Lower leg skin (tissue), 4 donors: ENCODE data around the gene PLEKHG2. TPM values are rescaled to one million over a fixed set of nuclear protein-coding genes. Genes with fewer than 3 reads are reported as not detected.

ENCODE experiments used
- DNase-seq, 2 donors: peaks; one replicate each; pipeline ENCODE4 v3.0.0-alpha.2; 2019; ENCODE audit warnings: low spot score in 2 of 2
- H3K4me3 ChIP-seq: fragments of 200-600 bp; sonication (generic); 2 replicates; pipeline ENCODE4 v1.5.1; 2017; ENCODE audit warnings: mild to moderate bottlenecking, low read depth; ENCODE audit not compliant: poor library complexity, severe bottlenecking
- POLR2A ChIP-seq, 2 donors: fragments of 450-650 bp; IDR thresholded peaks; one replicate each; pipeline ENCODE4 v1.6.1; 2016 to 2017; ENCODE audit warnings: antibody characterized with exemption in 2 of 2, mild to moderate bottlenecking in 1 of 2, moderate library complexity in 1 of 2
- WGBS, 2 donors: methylation state at CpG; one replicate each; pipeline ENCODE4 v1.1.5; 2018; 5-methylcytosine and 5-hydroxymethylcytosine counted together
- intact Hi-C: fragments of 100-400 bp; cut with DNase I; formaldehyde crosslinking; loops from one replicate; pipeline ENCODE4 v1.15.0; 2023; ENCODE audit warnings: low total_unique reads
- total RNA-seq, 4 donors: library from RNA; depleted of rRNA; stranded (reverse); fragments of >200 nt; gene quantifications; one replicate each; pipeline ENCODE4 v1.1.0, GENCODE V29; 2016
- TF ChIP-seq, protein P1 (sequence below), 3 donors: fragments of 450-650 bp; IDR thresholded peaks; one replicate each; pipeline ENCODE4 v1.5.1; 2016; ENCODE audit warnings: antibody characterized with exemption in 3 of 3, mild to moderate bottlenecking in 3 of 3, moderate library complexity in 2 of 3

Gene PLEKHG2
- total RNA-seq, 4 donors from 2014 or later, result 3.0 to 6.4 (median 4.3) TPM

DNA sequence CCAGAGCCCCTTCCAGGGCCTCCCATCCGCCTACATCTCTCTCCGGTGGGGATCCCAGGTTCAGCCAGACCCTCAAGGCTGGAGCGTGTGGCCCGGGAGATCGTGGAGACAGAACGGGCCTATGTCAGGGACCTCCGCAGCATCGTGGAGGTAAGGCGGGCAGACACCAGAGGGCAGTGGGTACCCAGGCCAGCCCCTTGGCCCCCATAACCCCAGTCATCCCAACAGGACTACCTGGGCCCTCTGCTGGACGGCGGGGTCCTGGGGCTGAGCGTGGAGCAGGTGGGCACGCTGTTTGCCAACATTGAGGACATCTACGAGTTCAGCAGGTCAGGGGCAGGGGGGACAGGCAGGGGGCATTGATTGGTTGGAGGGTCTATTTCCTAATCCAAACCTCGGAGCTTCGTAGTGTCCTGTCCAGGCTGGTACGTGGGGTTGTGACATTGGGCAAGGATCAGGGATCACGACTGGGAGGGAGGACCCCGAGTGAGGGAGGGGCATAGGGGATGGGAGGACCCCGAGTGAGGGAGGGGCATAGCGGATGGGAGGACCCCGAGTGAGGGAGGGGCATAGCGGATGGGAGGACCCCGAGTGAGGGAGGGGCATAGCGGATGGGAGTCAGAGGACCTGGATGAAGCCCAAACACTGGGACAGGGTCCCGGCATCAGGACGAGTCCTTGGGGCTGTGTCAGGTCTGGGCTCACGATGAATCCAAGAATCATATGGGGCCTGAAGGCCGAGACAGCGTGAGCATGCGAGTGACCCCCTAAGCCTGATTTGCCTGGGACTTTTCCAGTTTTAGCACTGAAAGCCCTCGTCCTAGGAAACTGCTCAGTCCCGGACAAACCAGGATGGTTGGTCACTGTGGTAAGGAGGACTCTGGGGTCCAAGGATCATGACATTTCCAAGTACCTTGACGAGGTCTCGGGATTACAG, 2.9 kb downstream of the PLEKHG2 start:
- WGBS, 2 donors, result 70 to 73% methylated on average over 29 to 35 of the region's 35 CpGs
- no peak for DNase-seq
- intact Hi-C loops, result no loop called here
- H3K4me3 ChIP-seq, result no peak overlapping the region
- TF ChIP-seq, protein P1, sequence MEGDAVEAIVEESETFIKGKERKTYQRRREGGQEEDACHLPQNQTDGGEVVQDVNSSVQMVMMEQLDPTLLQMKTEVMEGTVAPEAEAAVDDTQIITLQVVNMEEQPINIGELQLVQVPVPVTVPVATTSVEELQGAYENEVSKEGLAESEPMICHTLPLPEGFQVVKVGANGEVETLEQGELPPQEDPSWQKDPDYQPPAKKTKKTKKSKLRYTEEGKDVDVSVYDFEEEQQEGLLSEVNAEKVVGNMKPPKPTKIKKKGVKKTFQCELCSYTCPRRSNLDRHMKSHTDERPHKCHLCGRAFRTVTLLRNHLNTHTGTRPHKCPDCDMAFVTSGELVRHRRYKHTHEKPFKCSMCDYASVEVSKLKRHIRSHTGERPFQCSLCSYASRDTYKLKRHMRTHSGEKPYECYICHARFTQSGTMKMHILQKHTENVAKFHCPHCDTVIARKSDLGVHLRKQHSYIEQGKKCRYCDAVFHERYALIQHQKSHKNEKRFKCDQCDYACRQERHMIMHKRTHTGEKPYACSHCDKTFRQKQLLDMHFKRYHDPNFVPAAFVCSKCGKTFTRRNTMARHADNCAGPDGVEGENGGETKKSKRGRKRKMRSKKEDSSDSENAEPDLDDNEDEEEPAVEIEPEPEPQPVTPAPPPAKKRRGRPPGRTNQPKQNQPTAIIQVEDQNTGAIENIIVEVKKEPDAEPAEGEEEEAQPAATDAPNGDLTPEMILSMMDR (IDR thresholded peaks at IDR 0.05), result no peak
- TF ChIP-seq POLR2A (IDR thresholded peaks at IDR 0.05), result no peak

DNA sequence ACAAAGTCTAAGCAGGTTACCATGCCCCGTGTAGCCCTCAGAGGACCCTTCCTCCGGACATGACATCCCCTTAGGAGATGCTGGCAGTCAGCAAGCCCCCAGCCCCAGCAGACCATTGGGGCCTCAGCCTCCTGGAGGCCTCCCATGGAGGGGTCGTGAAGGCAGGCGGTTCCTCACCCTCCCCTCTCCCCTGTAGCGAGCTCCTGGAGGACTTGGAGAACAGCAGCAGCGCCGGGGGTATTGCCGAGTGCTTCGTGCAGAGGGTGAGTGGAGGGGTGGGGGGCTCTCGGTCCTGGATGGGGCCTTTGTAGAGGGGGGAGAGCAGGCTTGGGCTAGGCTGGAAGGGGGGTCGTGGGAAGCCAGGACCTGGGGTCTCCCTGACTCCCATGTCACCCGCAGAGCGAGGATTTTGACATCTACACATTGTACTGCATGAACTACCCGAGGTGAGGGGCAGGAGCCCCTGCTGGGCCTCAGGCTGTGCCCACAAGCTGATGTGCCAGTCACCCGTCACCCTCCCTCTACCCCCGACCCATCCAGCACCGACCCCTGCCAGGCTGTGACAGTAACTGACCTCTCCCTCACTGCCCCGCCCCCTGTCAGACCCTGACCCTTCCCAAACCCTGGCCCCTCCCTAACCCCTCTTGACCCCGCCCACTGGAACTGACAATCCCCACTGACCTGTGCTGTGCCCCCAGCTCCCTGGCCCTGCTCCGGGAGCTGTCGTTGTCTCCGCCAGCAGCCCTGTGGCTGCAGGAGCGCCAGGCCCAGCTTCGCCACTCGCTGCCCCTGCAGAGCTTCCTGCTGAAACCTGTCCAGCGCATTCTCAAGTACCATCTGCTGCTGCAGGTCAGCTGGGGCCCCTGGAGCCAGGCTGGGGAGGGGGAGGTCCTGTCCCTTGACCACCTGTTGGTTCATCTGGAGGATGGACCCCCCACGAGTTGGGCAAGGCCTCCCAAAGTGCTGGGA, 4.0 kb downstream of the PLEKHG2 start:
- TF ChIP-seq, protein P1 (IDR thresholded peaks at IDR 0.05), result no peak
- no peak for TF ChIP-seq POLR2A (IDR thresholded peaks at IDR 0.05)
- H3K4me3 ChIP-seq, result no peak overlapping the region
- intact Hi-C loops, result no loop called here
- no peak for DNase-seq
- WGBS, 2 donors, result 82 to 85% methylated on average over 27 of the region's 27 CpGs

DNA sequence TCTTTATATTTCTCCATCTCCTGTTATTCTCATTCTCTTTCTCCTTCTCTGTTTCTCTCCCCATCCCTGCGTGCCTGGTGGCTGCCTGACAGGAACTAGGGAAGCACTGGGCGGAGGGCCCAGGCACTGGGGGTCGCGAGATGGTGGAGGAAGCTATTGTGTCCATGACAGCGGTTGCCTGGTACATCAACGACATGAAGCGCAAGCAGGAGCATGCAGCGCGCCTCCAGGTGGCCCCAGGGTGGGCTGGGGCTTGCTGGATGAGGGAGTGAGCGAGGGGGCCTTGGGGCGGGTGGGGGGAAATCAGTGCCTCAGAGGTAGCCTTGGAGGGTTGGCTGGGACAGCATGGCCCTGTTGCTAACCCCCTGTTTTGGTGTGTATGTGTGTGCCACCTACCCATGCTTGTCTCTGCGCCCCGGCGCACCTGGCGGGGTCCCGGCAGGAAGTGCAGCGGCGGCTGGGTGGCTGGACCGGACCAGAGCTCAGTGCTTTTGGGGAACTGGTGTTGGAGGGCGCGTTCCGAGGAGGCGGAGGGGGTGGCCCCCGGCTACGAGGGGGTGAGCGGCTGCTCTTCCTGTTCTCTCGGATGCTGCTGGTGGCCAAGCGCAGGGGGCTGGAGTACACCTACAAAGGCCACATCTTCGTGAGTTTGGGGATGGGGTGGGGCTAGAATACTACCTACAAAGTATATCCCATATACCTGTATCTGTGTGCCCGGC, 5.2 kb downstream of the PLEKHG2 start:
- TF ChIP-seq, protein P1 (IDR thresholded peaks at IDR 0.05), result no peak
- no peak for TF ChIP-seq POLR2A (IDR thresholded peaks at IDR 0.05)
- WGBS, 2 donors, result 87 to 90% methylated on average over 29 to 30 of the region's 30 CpGs
- no peak for DNase-seq
- no peak overlapping the region for H3K4me3 ChIP-seq
- intact Hi-C loops, result no loop called here

DNA sequence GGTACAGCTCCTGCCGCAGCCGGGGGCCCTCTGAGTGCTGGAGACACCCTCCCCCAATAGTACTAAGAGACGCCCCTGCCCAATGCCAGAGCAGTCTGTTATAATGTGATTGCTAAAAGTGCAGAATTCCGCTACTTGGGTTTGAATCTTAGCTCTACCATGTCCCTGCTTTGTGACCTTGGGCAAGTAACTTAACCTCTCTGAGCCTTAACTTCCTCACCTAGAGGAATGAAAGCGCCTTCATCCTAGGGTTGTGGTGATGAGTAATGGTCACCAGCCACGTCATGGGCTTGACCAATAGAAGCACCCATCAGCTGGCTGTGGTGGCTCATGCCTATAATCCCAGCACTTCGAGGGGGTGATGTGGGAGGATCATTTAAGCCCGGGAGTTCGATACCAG, 6.5 kb downstream of the PLEKHG2 start:
- 89 to 96% methylated on average over 9 of the region's 9 CpGs for WGBS, 2 donors
- no peak for DNase-seq
- intact Hi-C loops, result no loop called here
- TF ChIP-seq, protein P1 (IDR thresholded peaks at IDR 0.05), result no peak
- no peak for TF ChIP-seq POLR2A (IDR thresholded peaks at IDR 0.05)
- no peak overlapping the region for H3K4me3 ChIP-seq

DNA sequence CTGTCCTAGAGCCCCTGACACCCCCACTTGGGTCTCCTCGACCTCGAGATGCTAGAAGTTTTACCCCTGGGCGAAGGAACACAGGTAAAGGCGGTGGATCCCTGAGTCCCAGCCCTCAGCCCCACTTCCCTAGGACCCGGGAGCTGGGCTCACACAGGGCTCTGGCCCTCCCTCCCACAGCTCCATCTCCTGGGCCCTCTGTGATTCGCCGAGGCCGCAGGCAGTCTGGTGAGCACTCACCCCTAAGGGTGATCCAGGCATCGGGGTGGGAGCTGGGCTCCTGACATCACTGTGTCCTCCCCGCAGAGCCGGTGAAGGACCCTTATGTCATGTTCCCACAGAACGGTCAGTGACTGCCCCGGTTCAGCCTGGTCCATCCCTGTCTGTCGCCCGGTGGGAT, 8.3 kb downstream of the PLEKHG2 start:
- H3K4me3 ChIP-seq, result no peak overlapping the region
- DNase-seq, result no peak
- no peak for TF ChIP-seq POLR2A (IDR thresholded peaks at IDR 0.05)
- TF ChIP-seq, protein P1 (IDR thresholded peaks at IDR 0.05), result no peak
- intact Hi-C loops, result no loop called here
- WGBS, 2 donors, result 90 to 91% methylated on average over 11 to 15 of the region's 15 CpGs
